Measurements from ENCODE around the gene FAF2.
"Not testable (repeated sequence)": the region's sequence is repeated elsewhere in the genome, so short reads cannot be mapped to it uniquely, and the experiment has no call there.

Gene FAF2, protein sequence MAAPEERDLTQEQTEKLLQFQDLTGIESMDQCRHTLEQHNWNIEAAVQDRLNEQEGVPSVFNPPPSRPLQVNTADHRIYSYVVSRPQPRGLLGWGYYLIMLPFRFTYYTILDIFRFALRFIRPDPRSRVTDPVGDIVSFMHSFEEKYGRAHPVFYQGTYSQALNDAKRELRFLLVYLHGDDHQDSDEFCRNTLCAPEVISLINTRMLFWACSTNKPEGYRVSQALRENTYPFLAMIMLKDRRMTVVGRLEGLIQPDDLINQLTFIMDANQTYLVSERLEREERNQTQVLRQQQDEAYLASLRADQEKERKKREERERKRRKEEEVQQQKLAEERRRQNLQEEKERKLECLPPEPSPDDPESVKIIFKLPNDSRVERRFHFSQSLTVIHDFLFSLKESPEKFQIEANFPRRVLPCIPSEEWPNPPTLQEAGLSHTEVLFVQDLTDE

DNA sequence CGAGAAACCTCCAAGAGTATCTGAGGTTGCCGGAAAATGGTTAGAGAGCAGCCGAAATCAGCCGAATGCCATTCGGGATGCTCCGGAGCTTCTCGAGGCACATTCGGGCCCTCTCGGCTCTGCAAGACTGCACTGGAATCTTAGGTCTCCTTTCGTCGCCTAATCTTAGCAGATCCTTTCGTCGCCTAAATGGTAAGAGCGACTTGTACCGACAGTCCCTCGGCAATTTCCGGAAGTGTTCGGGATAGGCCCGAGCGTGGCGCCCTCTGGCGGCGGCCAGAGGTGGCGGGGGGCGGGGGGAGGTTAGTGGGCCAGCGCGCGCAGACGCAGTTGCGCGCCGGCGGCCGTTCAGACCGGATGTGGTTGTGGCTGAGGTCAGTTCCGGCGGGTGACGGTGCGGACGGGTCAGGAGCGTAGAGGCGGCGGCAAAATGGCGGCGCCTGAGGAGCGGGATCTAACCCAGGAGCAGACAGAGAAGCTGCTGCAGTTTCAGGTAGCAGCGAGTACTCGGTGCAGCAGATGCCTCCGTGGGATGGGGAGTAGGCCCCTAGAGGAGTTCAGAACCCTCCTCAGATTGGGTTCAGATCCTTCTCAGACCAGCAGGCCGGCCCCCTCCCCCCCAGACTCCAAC lies at the start of gene FAF2:
Gene FAF2, plus strand, starts transcription at position 408 of the 631 bp plus-strand sequence. Its CDS starts 23 bp downstream, at position 431.
- peak; percentile 99 for DNase-seq (ENCODE audit: low spot score)

- DNase-seq (ENCODE audit: low spot score): no peak
Measured at GRCh38 chr5:176400382-176401156, 47.6 kb upstream of the FAF2 start.

GRCh38 chr5:176401281-176402205 lies 46.6 kb upstream of the FAF2 start:
- DNase-seq (ENCODE audit: low spot score): no peak

DNA sequence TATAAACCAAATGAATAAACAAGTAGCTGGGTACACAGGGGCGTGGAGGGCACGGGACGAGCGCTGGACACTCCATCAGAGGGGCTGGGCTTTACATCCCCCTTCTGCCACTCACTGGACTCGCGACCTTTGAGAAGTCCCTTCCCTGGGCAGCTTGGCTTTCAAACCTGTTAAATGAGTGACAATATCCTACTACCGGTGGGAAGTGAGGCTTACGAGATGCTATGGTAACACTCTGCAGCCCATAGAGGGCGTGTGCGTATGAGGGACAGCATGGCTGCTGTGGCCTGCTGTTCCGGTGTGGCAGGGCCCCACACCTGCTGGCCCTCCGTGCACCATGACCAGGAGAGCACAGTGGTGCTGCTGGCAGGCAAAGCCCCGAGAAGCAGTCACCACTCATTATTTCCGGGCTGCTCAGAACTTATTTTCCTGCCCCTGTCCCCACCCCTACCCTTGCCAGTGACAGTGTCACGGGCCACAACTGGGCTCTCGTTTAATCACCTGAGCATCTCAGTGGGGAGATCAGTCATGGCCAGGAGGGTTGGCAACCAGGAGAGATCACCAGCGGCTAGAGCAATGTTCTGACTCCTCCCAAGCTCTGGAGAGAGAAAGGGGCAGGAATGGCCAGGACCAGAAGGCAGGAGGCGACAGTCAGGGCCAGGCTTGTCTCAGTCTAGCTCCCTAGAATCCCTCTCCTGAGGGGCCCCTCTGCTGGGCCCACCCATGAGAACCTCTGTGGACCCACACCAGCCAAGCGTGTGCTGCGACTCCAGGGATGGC lies 42.3 kb upstream of the FAF2 start:
- no peak for DNase-seq (ENCODE audit: low spot score)

GRCh38 chr5:176406436-176407052 lies 41.6 kb upstream of the FAF2 start:
- DNase-seq (ENCODE audit: low spot score): no peak

DNA sequence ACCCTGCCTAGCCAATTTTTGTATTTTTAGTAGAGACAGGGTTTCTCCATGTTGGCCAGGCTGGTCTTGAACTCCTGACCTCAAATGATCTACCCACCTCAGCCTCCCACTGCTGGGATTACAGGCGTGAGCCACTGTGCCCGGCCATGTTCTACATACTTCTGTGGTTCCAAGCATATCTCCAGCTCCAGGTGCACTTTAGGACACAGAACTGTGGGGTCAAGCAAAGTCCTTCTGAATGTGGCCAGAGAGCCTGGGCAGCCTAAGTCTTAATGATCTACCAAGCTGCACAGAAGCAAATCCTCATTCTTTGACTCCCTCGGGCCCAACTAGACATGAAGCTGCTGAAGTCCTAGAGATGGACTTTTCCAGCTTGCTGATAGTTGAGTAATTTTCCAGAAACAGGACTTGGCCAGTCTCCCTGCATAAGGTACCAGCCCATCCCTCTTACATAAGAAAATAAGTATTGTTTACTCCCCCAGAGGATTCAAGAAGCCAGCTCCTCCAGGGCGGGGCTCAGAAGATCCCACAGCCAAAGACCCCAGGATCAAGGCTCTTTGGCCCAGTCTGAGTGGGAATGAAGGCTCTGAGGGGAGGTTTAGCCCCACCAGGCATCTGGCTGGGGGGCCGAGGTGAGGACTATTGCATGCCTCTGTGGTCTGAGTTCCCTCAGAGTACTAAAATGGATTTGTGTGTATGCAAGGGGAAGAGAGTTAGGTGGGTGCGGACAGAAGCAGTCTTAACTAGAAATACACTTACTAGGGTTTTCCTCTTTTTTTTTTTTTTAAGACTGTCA lies 40.5 kb upstream of the FAF2 start:
- no peak for DNase-seq (ENCODE audit: low spot score)

DNA sequence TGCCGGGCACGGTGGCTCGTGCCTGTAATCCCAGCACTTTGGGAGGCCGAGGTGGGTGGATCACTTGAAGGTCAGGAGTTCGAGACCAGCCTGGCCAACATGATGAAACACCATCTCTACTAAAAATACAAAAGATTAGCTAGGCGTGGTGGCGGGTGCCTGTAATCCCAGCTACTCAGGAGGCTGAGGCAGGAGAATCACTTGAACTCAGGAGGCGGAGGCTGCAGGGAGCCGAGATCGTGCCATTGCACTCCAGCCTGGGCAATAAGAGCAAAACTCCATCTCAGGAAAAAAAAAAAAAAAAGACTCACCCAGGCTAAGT lies 40.0 kb upstream of the FAF2 start:
- DNase-seq (ENCODE audit: low spot score): not testable (repeated sequence)

GRCh38 chr5:176408590-176408989 lies 39.6 kb upstream of the FAF2 start:
- no peak for DNase-seq (ENCODE audit: low spot score)

GRCh38 chr5:176409765-176410164 lies 38.4 kb upstream of the FAF2 start:
- DNase-seq (ENCODE audit: low spot score): no peak

DNA sequence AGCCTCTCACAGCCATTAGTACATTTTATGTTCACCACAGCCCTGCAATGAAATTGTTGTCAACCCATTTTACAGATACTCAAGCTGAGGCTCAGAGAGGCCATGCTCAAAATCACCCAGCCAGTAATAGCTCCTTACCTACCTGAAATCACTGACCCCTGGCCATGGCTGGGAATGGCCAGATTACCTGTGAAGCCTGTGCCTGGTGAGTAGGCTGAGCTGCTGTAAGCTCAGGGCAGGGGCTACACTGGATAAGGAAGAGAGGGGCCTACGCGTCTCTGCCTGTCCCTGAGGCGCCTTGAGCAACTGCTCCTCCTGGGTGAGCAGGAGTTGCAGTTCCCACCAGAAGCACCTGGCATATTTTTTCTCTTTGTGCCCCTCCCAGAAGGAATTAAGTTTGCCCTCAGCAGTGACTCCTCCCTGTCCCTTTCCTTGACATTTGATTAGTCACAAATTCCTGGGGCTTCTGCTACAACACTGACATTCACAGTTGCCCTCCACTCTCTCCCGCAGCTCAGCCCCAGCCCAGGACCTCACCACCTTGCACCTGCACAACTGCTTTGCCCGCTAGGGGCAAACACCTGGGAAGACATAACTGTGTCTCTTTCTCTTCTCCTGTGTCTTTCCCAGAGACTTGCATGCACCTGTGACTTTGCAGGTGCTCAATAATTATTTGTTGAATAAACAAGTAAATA lies 37.6 kb upstream of the FAF2 start:
- no peak for DNase-seq (ENCODE audit: low spot score)

GRCh38 chr5:176412517-176413254 lies 35.5 kb upstream of the FAF2 start:
- DNase-seq (ENCODE audit: low spot score): no peak

- no peak for DNase-seq (ENCODE audit: low spot score)
Measured at GRCh38 chr5:176413255-176413565, 35.0 kb upstream of the FAF2 start.

DNA sequence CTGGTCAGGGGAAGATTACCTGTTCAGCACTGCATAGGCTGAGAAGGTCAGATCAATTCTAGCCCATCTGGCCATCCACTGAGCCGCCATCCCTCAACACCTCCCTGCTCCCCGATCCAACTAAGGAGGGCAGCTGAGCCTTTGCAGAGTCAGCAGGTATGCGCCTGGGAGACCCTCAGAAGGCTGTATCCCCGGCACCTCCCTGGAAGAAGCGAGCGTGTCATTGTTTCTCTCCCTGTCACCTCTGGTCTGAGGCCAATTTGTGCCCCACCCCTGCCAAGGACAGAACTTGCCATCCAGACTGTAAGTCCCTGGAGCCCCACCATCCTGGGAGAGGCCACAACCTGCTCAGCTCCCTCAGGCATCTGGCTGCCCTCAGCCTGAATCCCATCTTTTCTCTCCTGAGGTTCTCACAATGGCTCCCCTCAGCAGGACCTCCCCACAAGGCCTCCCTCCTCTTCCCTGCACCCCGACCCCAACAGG lies 34.4 kb upstream of the FAF2 start:
- no peak for DNase-seq (ENCODE audit: low spot score)

GRCh38 chr5:176414704-176415103 lies 33.5 kb upstream of the FAF2 start:
- no peak for DNase-seq (ENCODE audit: low spot score)

- DNase-seq (ENCODE audit: low spot score): peak; percentile 37
Measured at GRCh38 chr5:176415240-176415951, 32.8 kb upstream of the FAF2 start.

GRCh38 chr5:176415952-176416924 lies 31.9 kb upstream of the FAF2 start, which contains the start of gene CLTB:
TSS of gene CLTB (minus strand) at chr5:176416539. CDS start at chr5:176416363, 176 bp downstream.
- DNase-seq (ENCODE audit: low spot score): peak; percentile 89
